K562 (cell line): ENCODE data around the gene CD72. TPM values are rescaled to one million over a fixed set of nuclear protein-coding genes. Genes with fewer than 3 reads are reported as not detected.
A peak's percentile ranks its signal among the peaks of the same experiment; 100 is the strongest.

Experiments
- CBFB ChIP-seq: sonication (generic); formaldehyde crosslinking; IDR thresholded peaks from 2 replicates; pipeline ENCODE4 v1.4.0; 2020; ENCODE audit warnings: mild to moderate bottlenecking, missing genetic modification reagents
- ETV6 ChIP-seq, 3 experiments: fragments of 150-350 bp in 1 of 3; sonication (generic) in 1 of 3; formaldehyde crosslinking in 1 of 3; IDR thresholded peaks; 2 replicates each; pipeline versions ENCODE4 v1.6.1 to v1.8.0; 2014 to 2022; ENCODE audit warnings: borderline replicate concordance in 2 of 3, low read depth in 2 of 3, antibody characterized with exemption in 1 of 3, low read length in 1 of 3, mild to moderate bottlenecking in 1 of 3, missing genetic modification reagents in 1 of 3
- MTA1 ChIP-seq: fragments of 450-650 bp; IDR thresholded peaks from 2 replicates; pipeline ENCODE4 v1.6.1; 2017; ENCODE audit warnings: borderline replicate concordance
- MTA2 ChIP-seq: fragments of 450-650 bp; IDR thresholded peaks from 2 replicates; pipeline ENCODE4 v1.6.1; 2016; ENCODE audit warnings: low read depth
- NFE2L1 ChIP-seq: fragments of 450-650 bp; IDR thresholded peaks from 2 replicates; pipeline ENCODE4 v1.6.1; 2016; ENCODE audit warnings: missing genetic modification characterization, low read depth, mild to moderate bottlenecking, missing compliant biosample characterization, moderate library complexity, borderline replicate concordance
- NFIX ChIP-seq: fragments of 250-450 bp; sonication (Bioruptor Pico); IDR thresholded peaks from 2 replicates; pipeline ENCODE4 v1.4.0; 2020; ENCODE audit warnings: low read depth, mild to moderate bottlenecking, moderate library complexity
- PPARD ChIP-seq: fragments of 250-450 bp; sonication (Bioruptor Pico); IDR thresholded peaks from 2 replicates; pipeline ENCODE4 v1.8.0; 2022; ENCODE audit warnings: inconsistent platforms, mild to moderate bottlenecking, moderate library complexity
- PURB ChIP-seq: sonication (generic); formaldehyde crosslinking; IDR thresholded peaks from 2 replicates; pipeline ENCODE4 v1.9.0; 2021; ENCODE audit warnings: low read depth, mild to moderate bottlenecking, missing genetic modification reagents
- SAP30 ChIP-seq: fragments of 200-600 bp; sonication (generic); IDR thresholded peaks from 2 replicates; pipeline ENCODE4 v1.6.1; 2012; ENCODE audit warnings: borderline replicate concordance, low read depth, mild to moderate bottlenecking, moderate library complexity, low read length, control low read depth, inconsistent platforms; ENCODE audit not compliant: insufficient read depth, poor library complexity, severe bottlenecking
- SMARCA4 ChIP-seq: fragments of 450-650 bp; IDR thresholded peaks from 2 replicates; pipeline ENCODE4 v1.6.1; 2016
- STAT5A ChIP-seq: IDR thresholded peaks from 2 replicates; pipeline ENCODE4 v1.6.1; 2012; ENCODE audit warnings: low read length, inconsistent platforms, borderline replicate concordance
- TARDBP ChIP-seq: fragments of 450-650 bp; IDR thresholded peaks from 2 replicates; pipeline ENCODE4 v1.6.1; 2016
- XRCC5 ChIP-seq: fragments of 200-400 bp; formaldehyde crosslinking; IDR thresholded peaks from 2 replicates; pipeline ENCODE4 v1.6.1; 2017; ENCODE audit warnings: low read depth, mild to moderate bottlenecking, low read length
- ZKSCAN8 ChIP-seq: fragments of 200-800 bp; sonication (Bioruptor generic); IDR thresholded peaks from 2 replicates; pipeline ENCODE4 v1.6.1; 2016; ENCODE audit warnings: missing genetic modification characterization, missing compliant biosample characterization
- ZNF197 ChIP-seq: fragments of 200-800 bp; sonication (Bioruptor generic); IDR thresholded peaks from 2 replicates; pipeline ENCODE4 v1.6.1; 2016; ENCODE audit warnings: low read depth, missing genetic modification characterization, missing compliant biosample characterization
- polyA plus RNA-seq, 8 experiments: library from polyadenylated mRNA; depleted of rRNA in 4 of 8; stranded (reverse) in 5 of 8; unstranded in 3 of 8; fragments of >200 nt; fragmentation: Nextera tagmentation in 2 of 8; fragmentation: Illumina TruSeq in 1 of 8; extraction: Ambion mirVana in 2 of 8; extraction: Trizol in 1 of 8; gene quantifications; 2 replicates each; pipeline versions ENCODE4 v1.2.1 to v1.2.3, GENCODE V29; 2011 to 2014; ENCODE audit warnings: inconsistent platforms in 1 of 8, missing spikeins in 1 of 8
- total RNA-seq, 7 experiments: library from RNA; depleted of rRNA in 6 of 7; stranded (reverse); fragments of >200 nt in 6 of 7; fragmentation: Illumina TruSeq in 2 of 7; extraction: Trizol in 2 of 7; gene quantifications; 2 replicates each; pipeline versions ENCODE4 v1.2.1 to v1.2.3, GENCODE V29; 2011 to 2021; ENCODE audit warnings: low replicate concordance in 1 of 7
- TF ChIP-seq, protein P1 (sequence below), 2 experiments: fragments of 450-650 bp; IDR thresholded peaks; 2 replicates each; pipeline ENCODE4 v1.6.1; 2016; ENCODE audit warnings: mild to moderate bottlenecking in 2 of 2, borderline replicate concordance in 1 of 2, low read depth in 1 of 2, moderate library complexity in 1 of 2
- TF ChIP-seq, protein P2 (sequence below): fragments of 450-650 bp; formaldehyde crosslinking; IDR thresholded peaks from 2 replicates; pipeline ENCODE4 v1.4.0; 2020; ENCODE audit warnings: mild to moderate bottlenecking

The CD72 gene
- total and polyA plus RNA-seq, 9 of the 15 experiments (the other 6 are each of a cell fraction or from before 2014, with no cell fraction given) = 0.11 to 0.78 (median 0.27) TPM; not detected in 1

DNA sequence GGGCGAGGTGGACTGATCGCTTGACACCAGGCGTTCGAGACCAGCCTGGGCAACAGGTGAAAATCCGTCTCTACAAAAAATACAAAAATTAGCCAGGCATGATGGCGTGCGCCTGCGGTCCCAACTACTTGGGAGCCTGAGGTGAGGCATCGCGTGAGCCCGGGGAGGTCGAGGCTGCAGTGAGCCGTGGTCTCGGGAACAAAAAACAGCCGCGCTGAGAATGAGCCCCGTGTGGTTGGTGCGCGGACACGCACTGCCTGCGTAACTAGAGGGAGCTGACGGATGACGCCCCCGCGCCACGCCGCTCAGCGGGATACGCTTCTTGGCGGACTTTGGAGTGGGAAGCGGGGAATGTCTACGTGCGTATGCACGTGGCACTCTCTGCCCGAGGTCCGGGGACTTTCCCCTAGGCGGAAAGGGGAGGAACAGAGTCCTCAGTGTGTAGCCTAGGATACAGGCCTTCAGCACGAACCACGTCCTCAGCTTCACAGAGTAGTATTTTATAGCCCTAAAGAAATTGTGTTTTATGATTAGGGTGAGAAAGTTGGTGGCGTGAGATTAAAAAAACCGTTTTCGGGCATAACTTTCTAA, 39.4 kb upstream of the CD72 start, which contains the start of gene RMRP (continued):
- no peak for TF ChIP-seq ZNF197
- no peak for TF ChIP-seq PURB (CRISPR knock-in tag)
- TF ChIP-seq SMARCA4 = peak; percentile 28; the same call in 1 of the 2 replicates
- no peak for TF ChIP-seq NFIX (CRISPR knock-in tag)
- TF ChIP-seq ZKSCAN8 = no peak; the same call in 1 of the 2 replicates
- TF ChIP-seq, protein P1, sequence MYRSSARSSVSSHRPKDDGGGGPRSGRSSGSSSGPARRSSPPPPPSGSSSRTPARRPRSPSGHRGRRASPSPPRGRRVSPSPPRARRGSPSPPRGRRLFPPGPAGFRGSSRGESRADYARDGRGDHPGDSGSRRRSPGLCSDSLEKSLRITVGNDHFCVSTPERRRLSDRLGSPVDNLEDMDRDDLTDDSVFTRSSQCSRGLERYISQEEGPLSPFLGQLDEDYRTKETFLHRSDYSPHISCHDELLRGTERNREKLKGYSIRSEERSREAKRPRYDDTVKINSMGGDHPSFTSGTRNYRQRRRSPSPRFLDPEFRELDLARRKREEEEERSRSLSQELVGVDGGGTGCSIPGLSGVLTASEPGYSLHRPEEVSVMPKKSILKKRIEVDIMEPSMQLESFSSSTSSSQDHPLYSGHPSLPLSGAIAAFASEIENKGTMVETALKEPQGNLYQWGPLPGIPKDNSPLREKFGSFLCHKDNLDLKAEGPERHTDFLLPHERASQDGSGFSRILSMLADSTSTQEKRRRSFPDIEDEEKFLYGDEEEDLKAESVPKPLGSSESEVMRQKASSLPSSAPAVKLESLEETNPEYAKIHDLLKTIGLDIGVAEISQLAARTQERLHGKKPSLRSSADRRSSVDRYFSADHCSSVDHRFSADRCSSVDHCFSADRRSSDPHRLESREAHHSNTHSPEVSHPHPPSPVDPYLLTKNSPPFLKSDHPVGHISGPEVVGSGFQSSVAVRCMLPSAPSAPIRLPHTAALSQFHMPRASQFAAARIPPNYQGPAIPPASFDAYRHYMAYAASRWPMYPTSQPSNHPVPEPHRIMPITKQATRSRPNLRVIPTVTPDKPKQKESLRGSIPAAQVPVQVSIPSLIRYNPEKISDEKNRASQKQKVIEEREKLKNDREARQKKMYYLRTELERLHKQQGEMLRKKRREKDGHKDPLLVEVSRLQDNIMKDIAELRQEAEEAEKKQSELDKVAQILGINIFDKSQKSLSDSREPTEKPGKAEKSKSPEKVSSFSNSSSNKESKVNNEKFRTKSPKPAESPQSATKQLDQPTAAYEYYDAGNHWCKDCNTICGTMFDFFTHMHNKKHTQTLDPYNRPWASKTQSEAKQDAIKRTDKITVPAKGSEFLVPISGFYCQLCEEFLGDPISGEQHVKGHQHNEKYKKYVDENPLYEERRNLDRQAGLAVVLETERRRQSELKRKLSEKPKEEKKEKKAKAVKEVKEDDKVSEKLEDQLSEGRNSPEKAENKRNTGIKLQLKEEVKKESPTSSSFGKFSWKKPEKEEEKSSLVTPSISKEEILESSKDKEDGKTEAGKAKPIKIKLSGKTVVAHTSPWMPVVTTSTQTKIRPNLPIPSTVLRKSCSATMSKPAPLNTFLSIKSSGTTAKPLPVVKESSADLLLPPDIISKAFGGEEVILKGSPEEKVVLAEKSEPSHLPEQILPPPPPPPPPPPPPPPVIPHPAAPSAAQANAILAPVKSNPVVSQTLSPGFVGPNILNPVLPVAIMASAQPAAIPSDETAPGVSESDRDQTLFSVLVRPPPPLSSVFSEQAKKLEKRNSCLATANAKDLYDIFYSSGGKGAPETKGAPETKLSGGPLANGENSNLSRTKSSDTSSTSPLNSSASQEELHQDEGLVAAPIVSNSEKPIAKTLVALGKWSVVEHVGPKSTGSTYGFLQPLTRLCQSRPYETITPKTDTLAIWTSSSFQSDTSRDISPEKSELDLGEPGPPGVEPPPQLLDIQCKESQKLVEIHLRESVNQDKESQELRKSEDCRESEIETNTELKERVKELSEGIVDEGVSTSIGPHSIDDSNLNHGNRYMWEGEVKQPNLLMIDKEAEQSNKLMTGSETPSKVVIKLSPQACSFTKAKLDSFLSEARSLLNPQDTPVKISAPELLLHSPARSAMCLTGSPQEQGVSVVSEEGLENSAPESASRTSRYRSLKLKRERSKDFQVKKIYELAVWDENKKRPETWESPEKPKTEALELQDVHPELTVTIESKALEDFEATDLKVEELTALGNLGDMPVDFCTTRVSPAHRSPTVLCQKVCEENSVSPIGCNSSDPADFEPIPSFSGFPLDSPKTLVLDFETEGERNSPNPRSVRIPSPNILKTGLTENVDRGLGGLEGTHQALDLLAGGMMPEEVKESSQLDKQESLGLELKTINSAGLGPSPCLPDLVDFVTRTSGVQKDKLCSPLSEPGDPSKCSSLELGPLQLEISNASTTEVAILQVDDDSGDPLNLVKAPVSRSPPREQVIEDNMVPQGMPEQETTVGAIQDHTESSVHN (IDR thresholded peaks at IDR 0.05; ENCODE audit: borderline replicate concordance in 1 of 2, low read depth in 1 of 2) = no peak
- TF ChIP-seq CBFB (CRISPR knock-in tag) = 0 out of 2 replicates have a peak, but pooled peaks have one; percentile 72
- TF ChIP-seq PPARD (CRISPR knock-in tag) = no peak
- peak in 1 of 2 experiments; percentile 20; a peak in 1 of 4 replicates for TF ChIP-seq ETV6 (IDR thresholded peaks at IDR 0.05; ENCODE audit: borderline replicate concordance in 1 of 2, low read depth in 2 of 2, low read length in 1 of 2)
- no peak for TF ChIP-seq ETV6 (CRISPR knock-in tag; IDR thresholded peaks at IDR 0.05; ENCODE audit: borderline replicate concordance)
- TF ChIP-seq STAT5A = no peak; the same call in 1 of the 2 replicates
- no peak for TF ChIP-seq XRCC5
- TF ChIP-seq, protein P2, sequence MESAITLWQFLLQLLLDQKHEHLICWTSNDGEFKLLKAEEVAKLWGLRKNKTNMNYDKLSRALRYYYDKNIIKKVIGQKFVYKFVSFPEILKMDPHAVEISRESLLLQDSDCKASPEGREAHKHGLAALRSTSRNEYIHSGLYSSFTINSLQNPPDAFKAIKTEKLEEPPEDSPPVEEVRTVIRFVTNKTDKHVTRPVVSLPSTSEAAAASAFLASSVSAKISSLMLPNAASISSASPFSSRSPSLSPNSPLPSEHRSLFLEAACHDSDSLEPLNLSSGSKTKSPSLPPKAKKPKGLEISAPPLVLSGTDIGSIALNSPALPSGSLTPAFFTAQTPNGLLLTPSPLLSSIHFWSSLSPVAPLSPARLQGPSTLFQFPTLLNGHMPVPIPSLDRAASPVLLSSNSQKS = no peak
- no peak for TF ChIP-seq NFE2L1
- TF ChIP-seq MTA2 = no peak
- peak; percentile 20; the same call in 1 of the 2 replicates for TF ChIP-seq TARDBP
- peak; percentile 25 for TF ChIP-seq SAP30
- TF ChIP-seq MTA1 = peak; percentile 87
